Omental fat pad (tissue), 4 donors: ENCODE measurements around the gene KCTD15. TPM values are rescaled to one million over a fixed set of nuclear protein-coding genes. Genes with fewer than 3 reads are reported as not detected.

Experiments
- ATAC-seq: fragments of 150-250 bp; one replicate; pipeline ENCODE4 v1.9.1; 2016; ENCODE audit warnings: mild to moderate bottlenecking, moderate library complexity; ENCODE audit not compliant: low FRiP score
- DNase-seq: peaks from one replicate; pipeline ENCODE4 v3.0.0-alpha.2; 2019; ENCODE audit warnings: low spot score
- total RNA-seq, 4 donors: library from RNA; depleted of rRNA; stranded (reverse); fragments of >200 nt; gene quantifications; one replicate each; pipeline ENCODE4 v1.1.0, GENCODE V29; 2016
- TF ChIP-seq, protein P1 (sequence below), 3 donors: fragments of 450-650 bp; IDR thresholded peaks; one replicate each; pipeline ENCODE4 v1.5.1; 2016 to 2017; ENCODE audit warnings: antibody characterized with exemption in 3 of 3, mild to moderate bottlenecking in 3 of 3, moderate library complexity in 2 of 3

The KCTD15 gene
- total RNA-seq, 4 donors from 2014 or later = 30.6 to 49.7 (median 38.2) TPM

DNA sequence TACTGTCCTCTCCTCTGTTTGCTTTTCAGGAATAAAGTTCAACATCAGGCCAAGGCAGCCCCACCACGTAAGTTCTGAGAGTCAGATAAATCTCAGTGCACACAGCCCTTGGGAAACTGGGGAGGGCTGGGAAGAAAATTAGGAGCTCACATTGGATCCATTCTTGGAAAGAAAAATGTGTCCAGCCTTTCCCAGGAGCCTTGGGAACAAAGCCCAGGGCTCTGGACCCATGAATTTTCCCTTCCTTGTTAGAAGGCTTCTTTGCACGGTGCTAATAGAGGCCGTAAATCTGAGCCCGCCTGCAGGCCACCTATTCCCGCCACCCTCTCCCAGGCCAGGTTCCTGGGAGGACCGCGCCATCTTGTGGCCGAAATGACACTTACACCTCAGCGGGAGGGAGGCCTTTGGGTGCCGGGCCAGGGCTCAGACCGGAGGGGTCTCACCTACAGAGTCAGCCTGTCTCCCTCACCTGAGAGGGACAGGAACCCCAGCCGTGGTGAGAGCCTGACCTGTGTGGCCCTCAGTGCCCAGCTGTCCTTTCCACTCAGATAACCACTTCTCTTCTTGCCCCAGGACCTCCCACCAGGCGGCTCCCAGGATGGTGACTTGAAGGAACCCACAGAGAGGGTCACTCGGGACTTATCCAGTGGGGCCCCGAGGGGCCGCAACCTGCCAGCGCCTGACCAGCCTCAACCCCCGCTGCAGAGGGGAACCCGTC is 25.1 kb upstream of the KCTD15 start:
- TF ChIP-seq, protein P1, sequence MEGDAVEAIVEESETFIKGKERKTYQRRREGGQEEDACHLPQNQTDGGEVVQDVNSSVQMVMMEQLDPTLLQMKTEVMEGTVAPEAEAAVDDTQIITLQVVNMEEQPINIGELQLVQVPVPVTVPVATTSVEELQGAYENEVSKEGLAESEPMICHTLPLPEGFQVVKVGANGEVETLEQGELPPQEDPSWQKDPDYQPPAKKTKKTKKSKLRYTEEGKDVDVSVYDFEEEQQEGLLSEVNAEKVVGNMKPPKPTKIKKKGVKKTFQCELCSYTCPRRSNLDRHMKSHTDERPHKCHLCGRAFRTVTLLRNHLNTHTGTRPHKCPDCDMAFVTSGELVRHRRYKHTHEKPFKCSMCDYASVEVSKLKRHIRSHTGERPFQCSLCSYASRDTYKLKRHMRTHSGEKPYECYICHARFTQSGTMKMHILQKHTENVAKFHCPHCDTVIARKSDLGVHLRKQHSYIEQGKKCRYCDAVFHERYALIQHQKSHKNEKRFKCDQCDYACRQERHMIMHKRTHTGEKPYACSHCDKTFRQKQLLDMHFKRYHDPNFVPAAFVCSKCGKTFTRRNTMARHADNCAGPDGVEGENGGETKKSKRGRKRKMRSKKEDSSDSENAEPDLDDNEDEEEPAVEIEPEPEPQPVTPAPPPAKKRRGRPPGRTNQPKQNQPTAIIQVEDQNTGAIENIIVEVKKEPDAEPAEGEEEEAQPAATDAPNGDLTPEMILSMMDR (IDR thresholded peaks at IDR 0.05) = peak in 1 of 3 donors; percentile 85

DNA sequence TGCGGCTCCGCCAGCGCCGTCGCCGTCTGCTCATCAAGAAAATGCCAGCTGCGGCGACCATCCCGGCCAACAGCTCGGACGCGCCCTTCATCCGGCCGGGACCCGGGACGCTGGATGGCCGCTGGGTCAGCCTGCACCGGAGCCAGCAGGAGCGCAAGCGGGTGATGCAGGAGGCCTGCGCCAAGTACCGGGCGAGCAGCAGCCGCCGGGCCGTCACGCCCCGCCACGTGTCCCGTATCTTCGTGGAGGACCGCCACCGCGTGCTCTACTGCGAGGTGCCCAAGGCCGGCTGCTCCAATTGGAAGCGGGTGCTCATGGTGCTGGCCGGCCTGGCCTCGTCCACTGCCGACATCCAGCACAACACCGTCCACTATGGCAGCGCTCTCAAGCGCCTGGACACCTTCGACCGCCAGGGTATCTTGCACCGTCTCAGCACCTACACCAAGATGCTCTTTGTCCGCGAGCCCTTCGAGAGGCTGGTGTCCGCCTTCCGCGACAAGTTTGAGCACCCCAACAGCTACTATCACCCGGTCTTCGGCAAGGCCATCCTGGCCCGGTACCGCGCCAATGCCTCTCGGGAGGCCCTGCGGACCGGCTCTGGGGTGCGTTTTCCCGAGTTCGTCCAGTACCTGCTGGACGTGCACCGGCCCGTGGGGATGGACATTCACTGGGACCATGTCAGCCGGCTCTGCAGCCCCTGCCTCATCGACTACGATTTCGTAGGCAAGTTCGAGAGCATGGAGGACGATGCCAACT is 24.4 kb upstream of the KCTD15 start:
- DNase-seq = no peak
- ATAC-seq = no peak
- TF ChIP-seq, protein P1 (IDR thresholded peaks at IDR 0.05) = no peak

More for the DNA sequence above, 25.1 kb upstream of the KCTD15 start:
- DNase-seq = peak; percentile 66
- no peak for ATAC-seq

DNA sequence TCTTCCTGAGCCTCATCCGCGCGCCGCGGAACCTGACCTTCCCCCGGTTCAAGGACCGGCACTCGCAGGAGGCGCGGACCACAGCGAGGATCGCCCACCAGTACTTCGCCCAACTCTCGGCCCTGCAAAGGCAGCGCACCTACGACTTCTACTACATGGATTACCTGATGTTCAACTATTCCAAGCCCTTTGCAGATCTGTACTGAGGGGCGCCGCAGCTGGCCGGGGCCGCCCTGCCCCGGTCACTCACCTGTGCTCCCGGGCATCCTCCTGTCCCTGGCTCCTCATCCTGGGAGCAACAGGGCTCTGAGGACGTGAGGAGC is 23.9 kb upstream of the KCTD15 start:
- TF ChIP-seq, protein P1 (IDR thresholded peaks at IDR 0.05) = no peak
- DNase-seq (no peak), ATAC-seq (no peak)

DNA sequence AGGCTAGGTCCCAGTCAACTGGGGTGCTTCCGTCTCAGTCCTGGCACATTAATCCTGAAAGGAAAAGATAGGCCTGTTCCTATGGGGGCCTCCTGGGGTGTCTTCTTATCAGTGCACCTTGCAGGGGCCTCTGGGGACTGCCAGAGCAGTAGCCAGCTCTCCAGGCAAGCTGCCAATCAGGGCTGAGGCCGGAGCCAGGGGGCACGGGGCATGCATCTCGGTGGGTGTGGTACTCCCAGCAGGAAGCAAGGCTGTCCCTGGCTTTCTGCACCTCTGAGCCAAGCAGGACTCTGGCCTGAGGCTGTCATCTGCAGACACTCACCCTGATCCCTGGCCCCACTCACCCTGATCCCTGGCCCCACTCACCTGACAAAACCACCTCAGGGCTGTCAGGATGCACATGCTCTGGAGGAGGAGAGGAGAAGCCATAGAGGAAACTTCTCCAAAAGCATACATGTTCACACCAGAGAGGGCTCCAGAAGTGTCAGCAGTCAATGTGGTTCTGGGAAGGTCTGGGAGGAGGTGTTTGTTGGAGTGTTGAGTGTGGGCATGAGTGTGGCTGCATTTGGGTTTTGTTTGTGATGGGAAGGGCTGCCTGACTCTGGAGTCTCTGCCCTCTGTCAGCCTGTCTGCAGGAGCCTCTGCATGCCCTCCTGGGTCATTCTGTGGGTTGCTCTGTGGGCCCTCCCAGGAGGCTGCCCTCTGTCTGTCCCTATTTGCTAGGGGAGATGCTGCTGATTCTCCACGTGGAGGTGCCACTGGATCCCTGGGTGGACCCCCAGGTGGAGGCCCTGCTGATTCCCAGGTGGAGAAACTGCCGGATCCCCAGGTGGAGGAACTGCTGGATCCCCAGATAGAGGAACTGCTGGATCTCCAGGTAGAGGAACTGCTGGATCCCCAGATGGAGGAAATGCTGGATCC is 22.7 kb upstream of the KCTD15 start:
- no peak for ATAC-seq

DNA sequence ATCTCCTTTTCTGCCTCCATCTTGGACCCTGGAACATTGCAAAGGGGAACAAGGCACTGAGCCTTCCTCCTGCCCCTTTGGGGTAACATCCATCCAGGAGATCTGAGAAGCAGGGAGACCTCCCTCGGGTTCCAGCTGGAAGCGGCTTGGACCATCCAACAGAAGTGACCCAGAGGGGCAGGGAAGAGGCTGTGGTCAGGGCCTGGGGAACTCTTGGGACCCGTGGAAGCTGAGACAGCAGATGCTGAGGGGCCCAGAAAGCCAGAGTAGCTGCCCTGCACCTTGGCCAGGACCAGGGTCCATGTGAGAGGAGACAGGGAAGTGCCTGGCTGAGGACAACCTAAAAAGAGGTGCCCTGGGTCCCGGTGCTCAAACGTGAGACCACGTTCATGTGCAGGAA is 21.9 kb upstream of the KCTD15 start:
- DNase-seq (no peak), ATAC-seq (no peak)
- TF ChIP-seq, protein P1 (IDR thresholded peaks at IDR 0.05) = no peak

More for the DNA sequence above, 22.7 kb upstream of the KCTD15 start:
- no peak for DNase-seq
- TF ChIP-seq, protein P1 (IDR thresholded peaks at IDR 0.05) = no peak

DNA sequence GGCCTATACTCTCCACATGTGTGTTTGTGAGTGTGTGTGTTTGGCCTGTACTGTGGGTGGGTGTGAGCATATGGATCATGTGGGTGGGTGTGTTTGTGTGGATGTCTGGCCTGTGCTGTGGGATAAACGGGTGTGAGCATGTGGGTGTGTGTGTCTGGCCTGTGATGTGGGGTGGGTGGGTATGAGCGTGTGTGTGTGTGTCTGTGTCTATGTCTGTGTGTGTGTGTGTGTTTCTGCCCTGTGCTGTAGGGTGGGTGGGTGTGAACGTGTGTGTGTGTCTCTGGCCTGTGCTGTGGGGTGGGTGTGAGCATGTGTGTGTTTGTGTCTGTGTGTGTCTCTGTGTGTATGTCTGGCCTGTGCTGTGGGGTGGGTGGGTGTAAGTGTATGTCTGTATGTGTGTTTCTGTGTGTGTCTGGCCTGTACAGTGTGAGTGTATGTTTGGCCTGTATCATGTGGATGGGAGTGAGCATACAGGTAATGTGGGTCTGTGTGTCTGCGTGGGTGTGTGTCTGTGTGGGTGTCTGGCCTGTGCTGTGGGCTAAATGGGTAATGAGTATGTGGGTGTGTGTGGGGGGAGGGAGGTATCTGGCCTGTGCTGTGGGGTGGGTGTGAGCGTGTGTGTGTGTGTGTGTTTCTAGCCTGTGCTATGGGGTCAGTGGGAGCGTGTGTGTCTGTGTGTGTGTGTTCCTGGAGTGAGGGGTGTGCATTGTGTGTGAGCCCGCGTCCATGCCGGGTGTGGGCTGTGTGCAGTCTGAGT is 20.8 kb upstream of the KCTD15 start:
- TF ChIP-seq, protein P1 (IDR thresholded peaks at IDR 0.05) = no peak
- no peak for ATAC-seq
- no peak for DNase-seq
